Left renal cortex interstitium (tissue), 4 donors: ENCODE measurements around the gene STK4. TPM values are rescaled to one million over a fixed set of nuclear protein-coding genes. Genes with fewer than 3 reads are reported as not detected.
"Not testable (repeated sequence)": the region's sequence is repeated elsewhere in the genome, so short reads cannot be mapped to it uniquely, and the experiment has no call there.

Experiments used
- DNase-seq, 4 donors: peaks; one replicate each; pipeline ENCODE4 v3.0.0-alpha.2; 2013; ENCODE audit warnings: low read depth in 4 of 4, low spot score in 2 of 4, missing footprints in 1 of 4
- polyA plus RNA-seq, 4 donors: library from polyadenylated mRNA; unstranded; fragments of 120-200 nt; gene quantifications; one replicate each; pipeline ENCODE4 v1.2.1, GENCODE V29; 2013; ENCODE audit not compliant: insufficient read length in 4 of 4

STK4 gene
- polyA plus RNA-seq, 4 donors = 15.5 to 21.1 (median 18.2) TPM

DNA sequence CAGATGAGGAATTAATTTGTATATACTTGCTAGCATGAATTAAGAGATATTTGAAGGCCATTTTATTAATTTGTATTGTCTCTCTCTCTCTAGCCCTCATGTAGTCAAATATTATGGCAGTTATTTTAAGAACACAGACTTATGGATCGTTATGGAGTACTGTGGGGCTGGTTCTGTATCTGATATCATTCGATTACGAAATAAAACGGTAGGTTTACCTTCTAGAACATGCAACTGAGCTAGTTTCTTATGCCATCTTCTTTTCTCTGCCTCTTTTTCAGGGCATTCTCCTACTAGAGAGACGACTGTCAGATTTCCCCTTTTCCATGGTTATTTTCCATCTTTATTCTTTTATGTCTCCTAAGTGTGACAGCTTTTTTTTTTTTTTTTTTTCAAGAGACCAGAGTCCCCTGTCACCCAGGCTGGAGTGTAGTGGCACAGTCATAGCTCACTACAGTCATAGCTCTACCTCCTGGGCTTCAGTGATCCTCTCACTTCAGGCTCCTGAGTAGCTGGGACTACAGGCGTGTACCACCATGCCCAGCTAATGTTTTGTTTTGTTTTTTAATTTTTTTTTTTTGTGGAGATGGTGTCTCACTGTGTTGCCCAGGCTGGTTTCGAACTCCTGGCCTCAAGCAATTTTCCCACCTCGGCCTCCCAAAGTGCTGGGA is 15.6 kb downstream of the STK4 start:
- no peak for DNase-seq

GRCh38 chr20:44983093-44983674 is 16.9 kb downstream of the STK4 start:
- no peak for DNase-seq

DNA sequence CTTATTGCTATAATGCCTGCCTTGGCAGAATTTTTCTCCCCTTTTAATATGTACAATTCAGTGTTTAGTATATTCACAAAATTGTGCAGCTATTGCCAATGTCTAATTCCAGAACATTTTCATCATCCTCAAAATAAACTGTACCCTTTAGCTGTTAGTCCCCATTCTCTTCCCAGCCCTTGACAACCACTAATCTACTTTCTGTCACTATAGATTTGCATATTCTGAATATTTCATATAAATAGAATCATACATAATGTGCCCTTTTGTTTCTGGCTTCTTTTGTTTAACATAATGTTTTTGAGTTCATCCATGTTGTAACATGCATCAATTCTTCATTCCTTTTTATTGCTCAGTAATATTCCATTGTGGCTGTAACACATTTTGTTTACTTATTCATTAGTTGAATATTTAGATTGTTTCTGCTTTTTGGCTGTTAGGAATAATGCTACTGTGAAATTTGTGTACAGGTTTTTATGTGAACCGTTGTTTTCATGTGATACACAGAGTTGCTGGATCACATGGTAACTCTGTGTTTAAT is 22.4 kb downstream of the STK4 start:
- DNase-seq = no peak

- DNase-seq = no peak
Observed at GRCh38 chr20:44990425-44990824, 24.1 kb downstream of the STK4 start.

DNA sequence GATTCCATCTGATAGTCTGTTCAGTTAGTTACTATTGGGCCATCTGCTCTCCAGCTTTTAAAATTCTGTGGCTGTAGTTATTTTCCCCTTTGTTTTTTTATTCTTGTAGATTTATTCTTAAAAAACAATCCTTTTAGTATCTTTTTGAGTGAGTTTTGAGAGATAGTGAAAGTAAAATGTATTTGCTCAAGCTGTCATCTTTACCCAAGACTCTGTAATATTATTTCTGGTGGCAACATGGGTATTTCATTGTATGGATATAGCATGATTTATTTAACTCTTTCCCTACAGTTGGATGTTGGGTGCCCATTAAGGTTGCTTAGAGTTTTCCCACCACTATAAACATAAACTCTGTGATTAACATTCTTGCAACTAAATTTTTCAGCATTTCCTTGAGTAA is 24.6 kb downstream of the STK4 start:
- DNase-seq = no peak

GRCh38 chr20:44993343-44993742 is 27.0 kb downstream of the STK4 start:
- DNase-seq = no peak

- no peak for DNase-seq
Observed at GRCh38 chr20:44997171-44997570, 30.9 kb downstream of the STK4 start.

DNA sequence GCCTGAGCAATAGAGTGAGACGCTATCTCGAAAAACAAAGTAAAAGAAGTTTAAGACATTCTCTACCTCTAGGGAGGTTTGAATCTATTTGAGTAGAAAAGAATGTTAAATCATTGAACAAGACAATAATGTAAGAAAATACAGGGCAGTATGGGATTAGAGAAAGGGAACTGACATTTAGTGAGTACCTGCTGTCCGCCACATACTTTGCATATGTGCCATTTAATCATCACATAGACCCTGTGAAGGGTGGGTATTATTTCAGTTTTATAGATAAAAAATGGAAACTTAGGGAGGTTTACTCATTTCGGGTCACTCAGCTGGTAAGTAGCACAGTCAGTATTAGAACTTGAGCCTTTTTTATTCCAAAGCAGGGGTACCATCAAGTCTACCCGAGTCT is 31.4 kb downstream of the STK4 start:
- no peak for DNase-seq

GRCh38 chr20:45008521-45009049 is 42.3 kb downstream of the STK4 start:
- no peak for DNase-seq

- no peak for DNase-seq
Observed at GRCh38 chr20:45010399-45010828, 44.1 kb downstream of the STK4 start.

DNA sequence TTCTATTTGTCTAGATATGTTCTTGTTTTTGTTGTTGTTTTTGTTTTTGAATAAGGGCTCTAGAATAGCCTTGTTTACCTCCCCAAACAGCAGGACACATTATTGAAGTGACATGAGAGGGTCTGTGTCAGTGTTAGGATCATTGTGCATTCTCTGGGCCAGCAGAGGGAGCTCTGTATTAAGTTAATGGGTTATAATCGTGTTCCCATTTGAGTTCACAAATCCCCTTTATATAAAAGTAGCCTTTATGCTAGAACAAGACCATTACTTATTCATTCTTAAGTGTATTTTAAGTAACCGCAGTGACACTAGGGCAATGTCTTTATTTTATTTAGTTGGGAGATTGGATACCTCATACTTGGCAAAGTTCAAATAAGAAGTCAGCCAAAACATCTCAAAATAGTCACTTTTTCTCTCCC is 44.8 kb downstream of the STK4 start:
- peak in 3 of 4 donors; percentile 13 to 36 (median 23) for DNase-seq

DNA sequence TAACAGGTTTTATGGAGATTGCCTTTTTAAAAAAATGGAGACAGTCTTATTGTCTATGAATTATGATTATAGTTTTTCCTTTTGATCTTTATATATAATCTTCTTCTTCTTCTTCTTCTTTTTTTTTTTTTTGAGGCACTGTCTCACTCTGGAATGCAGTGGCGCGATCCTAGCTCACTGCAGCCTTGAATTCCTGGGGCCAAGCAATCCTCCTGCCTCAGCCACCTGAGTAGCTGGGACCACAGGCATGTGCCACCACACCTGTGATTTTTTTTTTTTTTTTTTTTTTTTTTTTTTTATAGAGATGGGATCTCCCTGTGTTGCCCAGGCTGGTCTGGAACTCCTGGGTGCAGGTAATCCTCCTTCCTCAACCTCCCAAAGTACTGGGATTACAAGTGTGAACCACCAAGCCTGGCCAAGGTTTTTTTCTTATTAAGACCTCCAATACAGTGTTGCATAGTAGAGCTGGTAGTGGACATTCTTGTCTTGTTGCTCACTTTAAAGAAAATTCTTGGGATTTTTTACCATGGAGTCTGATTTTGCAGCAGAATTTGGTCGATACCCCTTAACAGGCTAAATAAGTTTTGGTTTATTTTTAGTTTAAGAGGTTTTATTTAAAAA is 46.5 kb downstream of the STK4 start:
- no peak for DNase-seq

DNA sequence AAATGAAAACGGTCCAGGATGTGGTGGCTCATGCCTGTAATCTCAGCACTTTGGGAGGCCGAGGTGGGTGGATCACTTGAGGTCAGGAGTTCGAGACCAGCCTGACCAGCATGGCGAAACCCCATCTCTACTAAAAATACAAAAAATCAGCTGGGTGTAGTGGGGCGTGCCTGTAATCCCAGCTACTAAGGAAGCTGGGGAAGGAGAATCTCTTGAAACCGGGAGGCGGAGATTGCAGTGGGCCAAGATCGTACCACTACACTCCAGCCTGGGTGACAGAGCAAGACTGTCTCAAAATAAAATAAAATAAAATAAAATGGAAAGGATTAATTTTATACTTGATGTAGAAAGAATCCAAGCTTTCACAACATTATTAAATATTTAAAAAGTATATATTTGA is 47.8 kb downstream of the STK4 start:
- DNase-seq = not testable (repeated sequence)

- no peak for DNase-seq
Observed at GRCh38 chr20:45014671-45015415, 48.5 kb downstream of the STK4 start.

- no peak for DNase-seq
Observed at GRCh38 chr20:45016089-45016671, 49.9 kb downstream of the STK4 start.

DNA sequence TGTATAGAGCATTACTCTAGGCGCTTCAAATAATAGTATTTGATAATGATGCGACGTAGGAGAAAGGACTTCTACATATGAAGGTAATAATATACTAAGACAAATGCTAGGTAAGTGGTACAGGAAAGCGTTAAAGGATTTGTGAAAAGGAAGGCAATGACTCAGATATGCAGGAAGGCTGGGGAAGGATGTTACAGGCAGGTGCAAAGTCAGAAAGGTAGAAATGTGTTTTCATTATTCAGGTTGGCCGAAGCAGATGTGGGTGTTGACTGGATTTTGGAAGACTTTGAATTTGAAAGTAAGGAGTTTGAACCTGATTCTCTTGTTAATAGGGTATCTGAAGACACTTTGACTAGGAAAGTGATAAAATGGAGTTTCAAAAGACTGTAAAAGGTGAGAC is 51.0 kb downstream of the STK4 start:
- DNase-seq = no peak

DNA sequence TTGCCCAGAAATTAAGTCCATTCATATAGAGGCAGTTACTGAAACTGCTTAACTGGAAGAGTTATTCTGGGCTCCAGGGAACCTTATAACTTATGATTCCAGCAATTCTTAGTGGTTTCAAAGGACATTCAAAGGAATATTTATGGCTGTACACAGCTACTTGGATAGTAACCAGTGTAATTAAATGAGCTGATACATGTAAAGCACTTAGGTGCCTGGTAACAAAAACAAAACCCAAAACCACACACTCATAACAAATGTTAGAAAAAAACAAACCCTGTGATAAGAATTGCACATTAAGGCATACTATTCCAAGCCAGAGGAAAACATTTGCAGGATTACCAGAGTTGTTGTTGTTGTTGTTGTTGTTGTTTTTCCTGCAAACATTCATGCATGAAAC is 51.5 kb downstream of the STK4 start:
- DNase-seq = no peak

- no peak for DNase-seq
Observed at GRCh38 chr20:45019027-45019761, 52.9 kb downstream of the STK4 start.

GRCh38 chr20:45019762-45020123 is 53.4 kb downstream of the STK4 start:
- DNase-seq = no peak
